PC-3 (cell line): ENCODE results near the gene FBLN7. TPM values are rescaled to one million over a fixed set of nuclear protein-coding genes. Genes with fewer than 3 reads are reported as not detected.

Experiments
- ATAC-seq: fragments of 200-7000 bp; cut with Tn5 transposase; 2 replicates; pipeline ENCODE4 v1.9.1; 2020; ENCODE audit warnings: mild to moderate bottlenecking, moderate library complexity
- BruUV-seq: library from RNA; stranded (reverse); fragments of 400-500 nt; replicated peaks from 2 replicates; lab custom pipeline; 2021; lab: Mats Ljungman, UMichigan
- CTCF ChIA-PET: fragments of 300-600 bp; sonication (Branson Sonifier 250); formaldehyde crosslinking; loops from one replicate; lab custom pipeline; 2022; ENCODE audit warnings: antibody characterized with exemption; lab: Charles Lee
- POLR2A ChIA-PET: fragments of 300-600 bp; sonication (Branson Sonifier 250); formaldehyde crosslinking; loops from one replicate; lab custom pipeline; 2022; ENCODE audit warnings: antibody characterized with exemption; ENCODE audit not compliant: unreplicated experiment; lab: Charles Lee
- DNase-seq: peaks from one replicate; pipeline ENCODE4 v3.0.0-alpha.2; 2015
- H2AFZ ChIP-seq: fragments of 300-600 bp; sonication (generic); 2 replicates; pipeline ENCODE4 v1.6.0; 2016; ENCODE audit warnings: antibody characterized with exemption, low read length
- H3F3A ChIP-seq: fragments of 300-600 bp; sonication (generic); one replicate; pipeline ENCODE4 v1.6.0; 2017; ENCODE audit warnings: antibody characterized with exemption, low read length, control low read depth, mild to moderate bottlenecking; ENCODE audit not compliant: unreplicated experiment
- H3K27ac ChIP-seq: fragments of 300-600 bp; sonication (generic); 2 replicates; pipeline ENCODE4 v1.5.1; 2016; ENCODE audit warnings: mild to moderate bottlenecking, low read length
- H3K27me3 ChIP-seq: fragments of 300-600 bp; sonication (generic); 2 replicates; pipeline ENCODE4 v1.6.1; 2016; ENCODE audit warnings: low read length, mixed read lengths
- H3K36me3 ChIP-seq: fragments of 300-600 bp; sonication (generic); 2 replicates; pipeline ENCODE4 v1.6.1; 2016; ENCODE audit warnings: low read depth, mixed run types, low read length, mixed read lengths
- H3K4me1 ChIP-seq: fragments of 300-600 bp; sonication (generic); 2 replicates; pipeline ENCODE4 v1.5.1; 2016; ENCODE audit warnings: low read length; ENCODE audit not compliant: insufficient read depth
- H3K4me2 ChIP-seq: fragments of 300-600 bp; sonication (generic); 2 replicates; pipeline ENCODE4 v1.6.0; 2016; ENCODE audit warnings: low read length
- H3K4me3 ChIP-seq: fragments of 300-600 bp; sonication (generic); 2 replicates; pipeline ENCODE4 v1.5.1; 2016; ENCODE audit warnings: mild to moderate bottlenecking, low read length, mixed read lengths
- H3K79me2 ChIP-seq: fragments of 300-600 bp; sonication (generic); 2 replicates; pipeline ENCODE4 v1.6.1; 2017; ENCODE audit warnings: low read length, mixed read lengths
- H3K9ac ChIP-seq: fragments of 300-600 bp; sonication (generic); 2 replicates; pipeline ENCODE4 v1.6.0; 2016; ENCODE audit warnings: mild to moderate bottlenecking, low read length
- H3K9me2 ChIP-seq: fragments of 300-600 bp; sonication (generic); replicated peaks from 2 replicates; pipeline ENCODE4 v1.6.1; 2016; ENCODE audit warnings: mixed run types, low read length, mixed read lengths
- H3K9me3 ChIP-seq: fragments of 300-600 bp; sonication (generic); 2 replicates; pipeline ENCODE4 v1.6.1; 2016; ENCODE audit warnings: low read length, mixed read lengths
- H4K20me1 ChIP-seq: fragments of 300-600 bp; sonication (generic); 2 replicates; pipeline ENCODE4 v1.6.1; 2016; ENCODE audit warnings: low read length, mixed read lengths
- EZH2 ChIP-seq: fragments of 300-600 bp; sonication (generic); IDR thresholded peaks from one replicate; pipeline ENCODE4 v1.6.1; 2017; ENCODE audit warnings: antibody characterized with exemption, mild to moderate bottlenecking, low read length; ENCODE audit not compliant: unreplicated experiment
- EZH2phosphoT487 ChIP-seq: fragments of 300-600 bp; sonication (generic); IDR thresholded peaks from 2 replicates; pipeline ENCODE4 v1.6.1; 2018; ENCODE audit warnings: mild to moderate bottlenecking, antibody characterized with exemption, low read length, borderline replicate concordance
- intact Hi-C: fragments of 100-400 bp; cut with micrococcal nuclease; formaldehyde crosslinking; loops from 2 replicates; pipeline ENCODE4 v1.9.0; 2023
- total RNA-seq: library from RNA; depleted of rRNA; stranded (reverse); fragments of >200 nt; gene quantifications from 2 replicates; pipeline ENCODE4 v1.2.3, GENCODE V29; 2014
- TF ChIP-seq, protein P1 (sequence below): fragments of 300-600 bp; sonication (generic); conservative IDR thresholded peaks from 2 replicates; pipeline ENCODE4 v1.5.1; 2017; ENCODE audit warnings: antibody characterized with exemption, low read depth, mild to moderate bottlenecking, low read length

FBLN7 gene
- total RNA-seq, 1 experiment from 2014 or later, result 2.2 TPM

DNA sequence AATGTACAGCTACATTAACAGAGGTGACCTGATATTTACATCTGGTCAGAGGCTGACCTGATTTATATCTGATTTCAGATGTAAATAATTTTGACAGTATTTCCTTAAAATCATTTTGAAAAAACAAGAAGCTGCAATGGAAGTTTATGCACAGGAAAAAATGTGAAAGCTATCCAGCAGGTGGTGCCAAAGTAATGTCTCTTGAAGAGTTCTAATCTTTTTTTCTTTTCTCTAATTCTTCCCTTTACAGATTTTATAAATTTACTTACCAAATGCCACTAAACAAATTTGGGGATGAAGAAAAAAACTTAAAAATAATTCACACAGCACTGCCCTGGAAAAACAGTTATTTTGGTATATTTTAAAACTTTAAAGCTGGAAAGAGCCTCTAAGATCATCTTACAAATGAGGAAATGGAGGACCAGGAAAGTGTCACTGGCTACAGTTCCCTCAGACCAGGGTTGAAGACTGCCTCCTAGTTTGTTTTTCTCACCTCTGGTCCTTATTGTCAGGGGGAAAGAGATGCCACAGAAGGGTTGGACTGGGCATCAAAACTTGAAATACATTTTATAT lies 16.4 kb upstream of the FBLN7 start:
- Histone ChIP-seq H3F3A (no peaks in the 10 kb centered on the region), H2AFZ (no peak overlapping the region), H3K36me3 (peaks cover 3% of the 10 kb centered on the region; the same call in 1 of the 2 replicates), H3K4me3 (no peak overlapping the region), H3K4me1 (no peaks in the 10 kb centered on the region), H4K20me1 (no peaks in the 10 kb centered on the region), H3K9me3 (no peaks in the 10 kb centered on the region), H3K27ac (no peak overlapping the region), H3K9ac (no peak overlapping the region), H3K9me2 (no peaks in the 10 kb centered on the region), H3K4me2 (no peak overlapping the region), H3K27me3 (no peaks in the 10 kb centered on the region), H3K79me2 (no peaks in the 10 kb centered on the region)
- no TSS peak for BruUV-seq
- no peak for TF ChIP-seq EZH2
- TF ChIP-seq, protein P1, sequence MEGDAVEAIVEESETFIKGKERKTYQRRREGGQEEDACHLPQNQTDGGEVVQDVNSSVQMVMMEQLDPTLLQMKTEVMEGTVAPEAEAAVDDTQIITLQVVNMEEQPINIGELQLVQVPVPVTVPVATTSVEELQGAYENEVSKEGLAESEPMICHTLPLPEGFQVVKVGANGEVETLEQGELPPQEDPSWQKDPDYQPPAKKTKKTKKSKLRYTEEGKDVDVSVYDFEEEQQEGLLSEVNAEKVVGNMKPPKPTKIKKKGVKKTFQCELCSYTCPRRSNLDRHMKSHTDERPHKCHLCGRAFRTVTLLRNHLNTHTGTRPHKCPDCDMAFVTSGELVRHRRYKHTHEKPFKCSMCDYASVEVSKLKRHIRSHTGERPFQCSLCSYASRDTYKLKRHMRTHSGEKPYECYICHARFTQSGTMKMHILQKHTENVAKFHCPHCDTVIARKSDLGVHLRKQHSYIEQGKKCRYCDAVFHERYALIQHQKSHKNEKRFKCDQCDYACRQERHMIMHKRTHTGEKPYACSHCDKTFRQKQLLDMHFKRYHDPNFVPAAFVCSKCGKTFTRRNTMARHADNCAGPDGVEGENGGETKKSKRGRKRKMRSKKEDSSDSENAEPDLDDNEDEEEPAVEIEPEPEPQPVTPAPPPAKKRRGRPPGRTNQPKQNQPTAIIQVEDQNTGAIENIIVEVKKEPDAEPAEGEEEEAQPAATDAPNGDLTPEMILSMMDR, result peak; percentile 82
- CTCF ChIA-PET, result interaction anchor here (0.6 to 0.7 kb wide), 6 partner anchors 67 to 456 kb away, joined by 3 to 4 read pairs (median 3); partner anchors contain the start of gene ZC3H8
- POLR2A ChIA-PET, result interaction anchor here (0.6 kb wide), 2 partner anchors 46 to 76 kb away, joined by 4 read pairs; no protein-coding TSS in a partner anchor
- ATAC-seq (no peak), DNase-seq (peak; percentile 69)
- intact Hi-C loops, result loop anchor here (5.0 to 10.0 kb wide), 2 partner anchors 136 to 313 kb away; partner anchors contain the start of genes RGPD8 and ZC3H8

DNA sequence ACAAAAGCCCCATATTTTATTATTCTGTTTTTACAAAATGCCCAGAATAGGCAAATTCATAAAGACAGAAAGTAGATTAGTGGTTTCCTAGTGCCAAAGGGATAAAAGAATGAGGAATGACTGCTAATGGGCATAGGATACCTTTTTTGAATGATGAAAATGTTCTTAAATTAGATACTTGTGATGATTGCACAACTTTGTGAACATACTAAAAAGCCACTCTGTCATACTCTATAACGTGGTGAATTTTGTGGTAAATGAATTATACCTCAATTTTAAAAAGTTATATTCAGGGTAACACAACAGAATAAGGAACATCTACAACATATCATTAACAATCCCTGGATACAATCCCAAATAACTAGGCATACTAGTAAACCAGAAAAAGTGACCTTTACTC lies 9.1 kb upstream of the FBLN7 start:
- H3K4me3 ChIP-seq, result no peak overlapping the region
- DNase-seq (no peak), ATAC-seq (no peak)
- H3K9ac ChIP-seq, result no peak overlapping the region
- no peaks in the 10 kb centered on the region for H4K20me1 ChIP-seq
- TF ChIP-seq, protein P1, result no peak
- TF ChIP-seq EZH2phosphoT487 (no peak), EZH2 (no peak)
- no peak overlapping the region for H2AFZ ChIP-seq
- H3K4me2 ChIP-seq, result no peak overlapping the region
- BruUV-seq, result no TSS peak
- no peaks in the 10 kb centered on the region for H3K9me2 ChIP-seq
- no peaks in the 10 kb centered on the region for H3K4me1 ChIP-seq
- no peaks in the 10 kb centered on the region for H3K36me3 ChIP-seq
- H3K79me2 ChIP-seq, result no peaks in the 10 kb centered on the region
- ChIA-PET CTCF (no interaction called here), POLR2A (no interaction called here)
- H3F3A ChIP-seq, result no peaks in the 10 kb centered on the region
- H3K9me3 ChIP-seq, result no peaks in the 10 kb centered on the region
- no peak overlapping the region for H3K27ac ChIP-seq
- intact Hi-C loops, result loop anchor here (10.0 kb wide), 1 partner anchor 306 kb away; the partner anchor contains the start of gene RGPD8
- H3K27me3 ChIP-seq, result no peaks in the 10 kb centered on the region

DNA sequence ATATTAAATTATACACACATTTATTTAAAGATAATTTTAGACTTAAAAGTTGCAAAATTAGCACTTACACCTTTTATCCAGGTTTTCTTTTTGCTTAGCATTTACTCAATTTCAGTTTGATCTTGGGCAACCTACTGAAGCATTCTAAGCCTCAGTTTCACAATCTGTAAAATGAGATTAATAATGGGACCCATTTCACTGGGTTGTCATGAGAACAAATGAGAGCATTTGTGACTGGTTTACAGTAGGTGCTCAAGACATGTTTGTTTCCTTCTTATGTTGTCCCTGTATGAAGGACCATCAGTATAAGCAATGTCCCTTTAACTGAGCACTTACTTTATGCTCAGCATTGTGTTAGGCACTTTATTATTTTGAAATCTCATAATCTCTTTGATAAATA lies 4.8 kb upstream of the FBLN7 start:
- Histone ChIP-seq H3K4me3 (no peak overlapping the region), H3K27ac (no peak overlapping the region), H3K79me2 (no peaks in the 10 kb centered on the region), H3F3A (no peaks in the 10 kb centered on the region), H3K4me2 (no peak overlapping the region), H3K36me3 (no peaks in the 10 kb centered on the region), H2AFZ (no peak overlapping the region), H3K9me2 (no peaks in the 10 kb centered on the region), H3K9me3 (no peaks in the 10 kb centered on the region), H3K4me1 (peaks cover 8% of the 10 kb centered on the region), H4K20me1 (no peaks in the 10 kb centered on the region), H3K27me3 (no peaks in the 10 kb centered on the region), H3K9ac (no peak overlapping the region)
- ChIA-PET CTCF (no interaction called here), POLR2A (no interaction called here)
- DNase-seq (no peak), ATAC-seq (no peak)
- no TSS peak for BruUV-seq
- no peak for TF ChIP-seq EZH2phosphoT487
- TF ChIP-seq EZH2, result no peak
- TF ChIP-seq, protein P1, result no peak
- intact Hi-C loops, result no loop called here
